ENCODE measurements around the gene WAC.

DNA sequence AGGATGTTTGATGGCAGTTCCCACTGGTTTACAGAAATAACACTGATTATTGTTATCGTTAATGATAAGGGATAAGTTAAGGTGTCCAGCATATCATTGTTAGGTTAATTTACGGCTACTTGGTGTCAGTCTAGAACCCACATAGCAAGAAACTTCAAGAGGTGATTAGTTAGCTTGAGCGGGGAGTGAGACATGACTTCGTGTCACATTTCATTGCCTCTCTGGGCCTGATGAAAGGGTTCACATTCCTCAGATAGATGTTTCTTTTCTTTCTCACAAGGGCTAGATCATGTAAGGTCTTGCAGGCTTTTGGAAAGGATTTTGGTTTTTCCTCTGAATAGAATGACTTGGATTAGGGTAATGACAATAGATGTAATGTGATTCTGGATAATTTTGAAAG is 26.7 kb downstream of the WAC start:
- no peak for TF ChIP-seq GATAD2A (IDR thresholded peaks at IDR 0.05)
- TF ChIP-seq, protein P1, sequence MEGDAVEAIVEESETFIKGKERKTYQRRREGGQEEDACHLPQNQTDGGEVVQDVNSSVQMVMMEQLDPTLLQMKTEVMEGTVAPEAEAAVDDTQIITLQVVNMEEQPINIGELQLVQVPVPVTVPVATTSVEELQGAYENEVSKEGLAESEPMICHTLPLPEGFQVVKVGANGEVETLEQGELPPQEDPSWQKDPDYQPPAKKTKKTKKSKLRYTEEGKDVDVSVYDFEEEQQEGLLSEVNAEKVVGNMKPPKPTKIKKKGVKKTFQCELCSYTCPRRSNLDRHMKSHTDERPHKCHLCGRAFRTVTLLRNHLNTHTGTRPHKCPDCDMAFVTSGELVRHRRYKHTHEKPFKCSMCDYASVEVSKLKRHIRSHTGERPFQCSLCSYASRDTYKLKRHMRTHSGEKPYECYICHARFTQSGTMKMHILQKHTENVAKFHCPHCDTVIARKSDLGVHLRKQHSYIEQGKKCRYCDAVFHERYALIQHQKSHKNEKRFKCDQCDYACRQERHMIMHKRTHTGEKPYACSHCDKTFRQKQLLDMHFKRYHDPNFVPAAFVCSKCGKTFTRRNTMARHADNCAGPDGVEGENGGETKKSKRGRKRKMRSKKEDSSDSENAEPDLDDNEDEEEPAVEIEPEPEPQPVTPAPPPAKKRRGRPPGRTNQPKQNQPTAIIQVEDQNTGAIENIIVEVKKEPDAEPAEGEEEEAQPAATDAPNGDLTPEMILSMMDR (IDR thresholded peaks at IDR 0.05 in 2 of 3, conservative IDR thresholded peaks at IDR 0.05 in 1 of 3; ENCODE audit: insufficient read depth in 2 of 3, low read depth in 1 of 3, low read length in 3 of 3), result no peak
- no peak for TF ChIP-seq E2F3 (CRISPR knock-in tag; IDR thresholded peaks at IDR 0.05)
- TF ChIP-seq ELF1 (tag; IDR thresholded peaks at IDR 0.05), result no peak
- TF ChIP-seq GATAD2B (IDR thresholded peaks at IDR 0.05; ENCODE audit: borderline replicate concordance), result no peak
- TF ChIP-seq POLR2AphosphoS5 (IDR thresholded peaks at IDR 0.05; ENCODE audit: control insufficient read depth, insufficient read depth, low read depth, low read length), result no peak
- no peak for TF ChIP-seq SREBF2 (CRISPR knock-in tag; IDR thresholded peaks at IDR 0.05)
- TF ChIP-seq EP300 (IDR thresholded peaks at IDR 0.05; ENCODE audit: low read length), result no peak
- no peak for TF ChIP-seq MED1 (CRISPR knock-in tag; IDR thresholded peaks at IDR 0.05; ENCODE audit: borderline replicate concordance)
- TF ChIP-seq SETDB1 (IDR thresholded peaks at IDR 0.05; ENCODE audit: low read length), result no peak
- no peak for TF ChIP-seq PHB (CRISPR knock-in tag; IDR thresholded peaks at IDR 0.05)

All from K562 (cell line).